MM.1S (cell line): ENCODE measurements around the gene HECW1.

Experiments used
- DNase-seq: peaks from one replicate; pipeline ENCODE4 v3.0.0-alpha.2; 2015
- H2AFZ ChIP-seq: fragments of 300-600 bp; sonication (generic); 2 replicates; pipeline ENCODE4 v1.6.0; 2016; ENCODE audit warnings: antibody characterized with exemption, low read length
- H3F3A ChIP-seq: fragments of 300-600 bp; sonication (generic); 2 replicates; pipeline ENCODE4 v1.6.1; 2016; ENCODE audit warnings: mild to moderate bottlenecking, antibody characterized with exemption, low read length, moderate library complexity, mixed read lengths; ENCODE audit not compliant: insufficient read depth
- H3K27ac ChIP-seq: fragments of 300-600 bp; sonication (generic); 2 replicates; pipeline ENCODE4 v1.5.1; 2016; ENCODE audit warnings: mild to moderate bottlenecking, low read length
- H3K27me3 ChIP-seq: fragments of 300-600 bp; sonication (generic); replicated peaks from 2 replicates; pipeline ENCODE4 v1.6.0; 2016; ENCODE audit warnings: low read length; ENCODE audit not compliant: insufficient read depth
- H3K36me3 ChIP-seq: fragments of 300-600 bp; sonication (generic); replicated peaks from 2 replicates; pipeline ENCODE4 v1.6.1; 2016; ENCODE audit warnings: mild to moderate bottlenecking, low read length, mixed read lengths; ENCODE audit not compliant: insufficient read depth
- H3K4me1 ChIP-seq: fragments of 300-600 bp; sonication (generic); 2 replicates; pipeline ENCODE4 v1.6.1; 2016; ENCODE audit warnings: low read length, mixed read lengths
- H3K4me2 ChIP-seq: fragments of 300-600 bp; sonication (generic); 2 replicates; pipeline ENCODE4 v1.6.0; 2016; ENCODE audit warnings: low read depth, low read length
- H3K4me3 ChIP-seq: fragments of 300-600 bp; sonication (generic); 2 replicates; pipeline ENCODE4 v1.5.1; 2016; ENCODE audit warnings: low read length, mixed read lengths
- H3K79me2 ChIP-seq: fragments of 300-600 bp; sonication (generic); 2 replicates; pipeline ENCODE4 v1.6.1; 2016; ENCODE audit warnings: mixed run types, low read length, mixed read lengths
- H3K9ac ChIP-seq: fragments of 300-600 bp; sonication (generic); 2 replicates; pipeline ENCODE4 v1.6.1; 2016; ENCODE audit warnings: low read length, mixed read lengths
- H3K9me2 ChIP-seq: fragments of 300-600 bp; sonication (generic); replicated peaks from 2 replicates; pipeline ENCODE4 v1.6.1; 2016; ENCODE audit warnings: mild to moderate bottlenecking, low read length, mixed read lengths; ENCODE audit not compliant: insufficient read depth
- H3K9me3 ChIP-seq: fragments of 300-600 bp; sonication (generic); replicated peaks from 2 replicates; pipeline ENCODE4 v1.6.1; 2016; ENCODE audit warnings: mild to moderate bottlenecking, low read length, mixed read lengths; ENCODE audit not compliant: insufficient read depth
- H4K20me1 ChIP-seq: fragments of 300-600 bp; sonication (generic); 2 replicates; pipeline ENCODE4 v1.6.1; 2016; ENCODE audit warnings: mild to moderate bottlenecking, low read length, moderate library complexity, mixed read lengths; ENCODE audit not compliant: insufficient read depth
- EZH2 ChIP-seq: fragments of 300-600 bp; sonication (generic); optimal IDR thresholded peaks from 2 replicates; pipeline ENCODE3; 2017; ENCODE audit warnings: low read depth, mild to moderate bottlenecking, antibody characterized with exemption, low read length, mixed read lengths
- EZH2phosphoT487 ChIP-seq: fragments of 300-600 bp; sonication (generic); IDR thresholded peaks from 2 replicates; pipeline ENCODE4 v1.6.1; 2018; ENCODE audit warnings: antibody characterized with exemption, low read length
- TF ChIP-seq, protein P1 (sequence below): fragments of 300-600 bp; sonication (generic); IDR thresholded peaks from 2 replicates; pipeline ENCODE4 v1.5.1; 2016; ENCODE audit warnings: antibody characterized with exemption, low read length, mixed read lengths

HECW1 gene

DNA sequence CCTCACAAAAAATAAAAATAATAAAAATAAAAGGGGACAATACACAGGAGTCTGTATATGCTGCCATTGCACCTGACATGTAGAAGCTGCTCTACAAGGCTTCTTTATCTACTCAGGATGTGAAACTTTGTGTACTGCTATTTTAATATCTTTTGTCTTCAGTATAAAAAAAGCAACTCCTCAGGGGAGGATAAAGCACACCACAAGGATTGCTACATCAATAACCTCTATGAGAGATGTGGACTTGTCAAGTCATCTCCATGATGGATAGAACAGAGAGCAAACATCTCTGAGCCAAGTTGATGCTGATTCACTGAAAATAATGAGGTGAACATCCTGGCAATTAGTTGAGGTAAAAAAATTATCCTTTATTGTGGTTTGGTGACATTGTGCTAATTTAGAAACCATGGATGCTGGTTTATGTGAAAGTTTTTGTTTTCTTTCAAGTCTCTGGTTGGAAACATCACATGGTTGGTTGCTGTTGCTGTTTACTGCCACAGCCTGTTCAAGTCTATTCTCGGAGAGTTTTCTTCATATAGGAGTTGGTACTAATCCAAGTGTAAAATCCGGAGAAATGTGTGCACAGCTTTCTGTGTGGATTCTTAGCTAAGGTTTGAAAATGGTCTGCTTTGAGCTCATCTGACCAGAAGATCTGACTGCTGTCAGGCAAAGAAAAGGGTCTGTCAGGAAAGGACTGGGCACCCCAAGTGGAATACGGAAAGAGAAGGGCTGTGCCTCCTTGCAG is 1.5 kb upstream of the HECW1 start:
- peak; percentile 83 for DNase-seq
- Histone ChIP-seq H3K79me2 (peaks cover 31% of the 10 kb centered on the region), H3K27ac (peak overlapping the region; percentile 93), H3K4me1 (peaks cover 40% of the 10 kb centered on the region), H3K4me2 (peak overlapping the region; percentile 93), H3K9me2 (no peaks in the 10 kb centered on the region), H4K20me1 (no peaks in the 10 kb centered on the region), H3K9ac (peak overlapping the region; percentile 57), H3K36me3 (no peaks in the 10 kb centered on the region), H3F3A (peaks cover 31% of the 10 kb centered on the region), H3K27me3 (no peaks in the 10 kb centered on the region), H3K9me3 (no peaks in the 10 kb centered on the region), H2AFZ (peak overlapping the region; percentile 7; the same call in 1 of the 2 replicates), H3K4me3 (peak overlapping the region; percentile 65)
- TF ChIP-seq EZH2 (no peak), EZH2phosphoT487 (no peak)
- TF ChIP-seq, protein P1, sequence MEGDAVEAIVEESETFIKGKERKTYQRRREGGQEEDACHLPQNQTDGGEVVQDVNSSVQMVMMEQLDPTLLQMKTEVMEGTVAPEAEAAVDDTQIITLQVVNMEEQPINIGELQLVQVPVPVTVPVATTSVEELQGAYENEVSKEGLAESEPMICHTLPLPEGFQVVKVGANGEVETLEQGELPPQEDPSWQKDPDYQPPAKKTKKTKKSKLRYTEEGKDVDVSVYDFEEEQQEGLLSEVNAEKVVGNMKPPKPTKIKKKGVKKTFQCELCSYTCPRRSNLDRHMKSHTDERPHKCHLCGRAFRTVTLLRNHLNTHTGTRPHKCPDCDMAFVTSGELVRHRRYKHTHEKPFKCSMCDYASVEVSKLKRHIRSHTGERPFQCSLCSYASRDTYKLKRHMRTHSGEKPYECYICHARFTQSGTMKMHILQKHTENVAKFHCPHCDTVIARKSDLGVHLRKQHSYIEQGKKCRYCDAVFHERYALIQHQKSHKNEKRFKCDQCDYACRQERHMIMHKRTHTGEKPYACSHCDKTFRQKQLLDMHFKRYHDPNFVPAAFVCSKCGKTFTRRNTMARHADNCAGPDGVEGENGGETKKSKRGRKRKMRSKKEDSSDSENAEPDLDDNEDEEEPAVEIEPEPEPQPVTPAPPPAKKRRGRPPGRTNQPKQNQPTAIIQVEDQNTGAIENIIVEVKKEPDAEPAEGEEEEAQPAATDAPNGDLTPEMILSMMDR, result no peak

DNA sequence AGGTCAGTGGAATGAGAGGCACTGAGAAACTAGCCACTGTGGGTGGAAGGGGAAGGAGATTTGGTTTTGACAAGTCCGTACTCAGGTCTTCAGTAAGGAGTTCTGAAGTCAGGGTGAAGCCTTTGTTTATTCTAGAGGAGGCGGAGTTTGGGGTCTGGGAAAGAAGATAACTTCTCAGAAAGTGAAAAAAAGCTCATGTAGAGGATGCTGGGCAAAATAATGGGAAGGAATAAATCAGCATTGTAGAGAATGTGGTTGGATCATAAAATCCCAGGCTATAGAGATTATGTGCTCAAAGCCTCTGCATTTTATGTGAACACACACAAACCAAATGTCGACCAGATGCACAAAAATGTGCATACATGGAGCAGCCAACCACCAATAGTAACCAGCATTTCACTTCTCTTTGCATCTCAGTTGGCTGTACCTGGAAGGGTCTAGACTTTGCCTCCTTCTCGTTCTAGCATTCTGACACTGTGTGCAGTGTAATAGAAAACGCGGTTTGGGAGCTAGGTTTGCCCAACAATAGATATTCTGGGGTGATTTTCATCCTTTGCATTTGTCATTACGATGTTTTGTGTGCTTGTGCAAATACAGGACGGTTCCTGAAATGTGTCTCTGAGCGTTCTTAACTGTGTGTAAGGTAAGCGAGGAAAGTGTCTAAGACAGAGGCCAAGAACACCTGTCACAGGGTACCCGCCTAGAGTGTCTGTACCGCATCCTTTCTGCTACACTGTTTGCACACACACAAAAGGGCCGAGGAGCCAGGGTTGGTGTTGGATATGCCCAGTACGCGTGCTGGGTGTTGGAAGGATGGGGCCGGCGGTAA is 603 bp upstream of the HECW1 start:
- H3K4me3 ChIP-seq, result peak overlapping the region; percentile 65
- TF ChIP-seq, protein P1, result no peak
- TF ChIP-seq EZH2phosphoT487 (no peak), EZH2 (no peak)
- peaks cover 31% of the 10 kb centered on the region for H3F3A ChIP-seq
- H3K36me3 ChIP-seq, result no peaks in the 10 kb centered on the region
- peaks cover 45% of the 10 kb centered on the region for H3K4me1 ChIP-seq
- peak overlapping the region; percentile 93 for H3K27ac ChIP-seq
- no peak for DNase-seq
- no peaks in the 10 kb centered on the region for H3K9me2 ChIP-seq
- no peaks in the 10 kb centered on the region for H4K20me1 ChIP-seq
- peaks cover 31% of the 10 kb centered on the region for H3K79me2 ChIP-seq
- peak overlapping the region; percentile 57 for H3K9ac ChIP-seq
- H2AFZ ChIP-seq, result peak overlapping the region; percentile 7; the same call in 1 of the 2 replicates
- no peaks in the 10 kb centered on the region for H3K9me3 ChIP-seq
- H3K4me2 ChIP-seq, result peak overlapping the region; percentile 93
- H3K27me3 ChIP-seq, result no peaks in the 10 kb centered on the region

DNA sequence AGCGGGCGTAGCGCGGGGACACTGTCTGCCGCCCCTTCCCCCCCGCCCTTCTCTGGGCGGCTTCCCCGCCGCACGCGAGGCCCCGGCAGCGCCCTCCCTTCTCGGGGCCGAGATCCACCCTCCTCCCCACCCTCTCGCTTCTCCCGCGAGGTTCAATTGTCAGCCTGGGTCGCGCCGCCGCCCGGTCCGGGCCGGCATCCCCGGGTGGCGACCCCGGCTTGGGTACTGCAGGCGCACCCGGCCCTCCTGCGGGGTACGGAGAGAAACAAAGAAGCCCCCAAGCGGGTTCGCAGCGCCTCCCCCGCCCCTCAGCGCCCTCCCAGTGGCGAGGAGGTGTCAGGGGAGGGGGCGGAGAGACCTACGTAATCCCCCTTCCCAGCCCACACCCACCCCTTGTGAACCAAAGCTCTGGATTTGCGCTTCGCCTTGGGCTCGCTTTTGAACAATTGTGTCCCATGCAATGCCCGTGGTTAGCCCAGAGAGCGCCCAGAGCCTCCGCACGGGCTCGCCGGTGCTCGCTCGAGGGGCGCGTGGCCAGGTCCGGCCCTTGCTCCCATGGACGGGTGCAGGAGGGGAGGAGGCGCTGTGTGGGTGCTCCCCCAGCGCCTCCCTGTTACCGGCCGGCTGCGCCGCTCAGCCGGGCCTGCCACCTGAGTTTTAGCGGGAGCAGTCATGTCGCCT is 634 bp downstream of the HECW1 start:
- TF ChIP-seq EZH2, result no peak
- TF ChIP-seq, protein P1, result no peak
- no peak for TF ChIP-seq EZH2phosphoT487
- Histone ChIP-seq H3K36me3 (no peaks in the 10 kb centered on the region), H3K9me2 (no peaks in the 10 kb centered on the region), H4K20me1 (no peaks in the 10 kb centered on the region), H3F3A (peaks cover 31% of the 10 kb centered on the region), H3K79me2 (peaks cover 31% of the 10 kb centered on the region), H2AFZ (peak overlapping the region; percentile 43), H3K9ac (peak overlapping the region; percentile 15; the same call in 1 of the 2 replicates), H3K9me3 (no peaks in the 10 kb centered on the region), H3K4me2 (peak overlapping the region; percentile 93; the same call in 1 of the 2 replicates), H3K4me1 (peaks cover 44% of the 10 kb centered on the region), H3K4me3 (peak overlapping the region; percentile 45), H3K27ac (no peak overlapping the region), H3K27me3 (no peaks in the 10 kb centered on the region)
- no peak for DNase-seq
